ENCODE data around the gene LRP1B.
A peak's percentile ranks its signal among the peaks of the same experiment; 100 is the strongest.

LRP1B gene

DNA sequence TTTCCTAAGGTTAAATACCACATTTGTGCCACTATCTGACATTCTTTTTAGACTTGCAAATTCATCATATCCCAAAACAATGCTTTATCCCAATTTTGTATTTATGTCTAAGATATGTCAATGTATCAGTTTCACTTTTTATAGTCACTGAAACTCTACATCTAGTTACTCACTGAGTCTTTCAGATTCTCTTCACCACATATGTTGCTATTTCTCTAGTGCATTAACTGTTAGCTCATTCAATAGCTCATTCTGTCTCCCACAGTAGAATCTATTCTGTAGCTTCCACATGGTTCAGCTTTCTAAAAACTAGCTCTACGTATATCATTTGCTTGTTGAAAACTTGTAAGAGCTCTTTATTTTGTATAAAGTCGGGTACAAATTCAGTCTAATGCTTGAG is 1930.1 kb downstream of the LRP1B start:
- H2AFZ ChIP-seq (ENCODE audit: low read length), result no peak overlapping the region
- no peaks in the 10 kb centered on the region for H3K36me3 ChIP-seq (replicated peaks; ENCODE audit: insufficient read depth, low read length)
- no peak overlapping the region for H3K4me3 ChIP-seq (ENCODE audit: low read length)
- peak; percentile 19 for DNase-seq
- no peak for TF ChIP-seq EZH2phosphoT487 (IDR thresholded peaks at IDR 0.05; ENCODE audit: low read length)
- TF ChIP-seq EZH2 (optimal IDR thresholded peaks at IDR 0.05; ENCODE audit: low read depth, low read length), result no peak
- TF ChIP-seq CTCF (IDR thresholded peaks at IDR 0.05; ENCODE audit: low read length), result no peak
- no peaks in the 10 kb centered on the region for H3K9me3 ChIP-seq (replicated peaks; ENCODE audit: insufficient read depth, low read length)
- no peak overlapping the region for H3K4me2 ChIP-seq (ENCODE audit: low read depth, low read length)
- 0 out of 2 replicates have a peak, but pooled peaks cover 4% of the 10 kb centered on the region for H3F3A ChIP-seq (ENCODE audit: insufficient read depth, low read length)
- no peaks in the 10 kb centered on the region for H3K9me2 ChIP-seq (replicated peaks; ENCODE audit: insufficient read depth, low read length)
- no peaks in the 10 kb centered on the region for H4K20me1 ChIP-seq (ENCODE audit: insufficient read depth, low read length)
- H3K27me3 ChIP-seq (replicated peaks; ENCODE audit: insufficient read depth, low read length), result no peaks in the 10 kb centered on the region
- H3K9ac ChIP-seq (ENCODE audit: low read length), result no peak overlapping the region
- H3K27ac ChIP-seq (ENCODE audit: low read length), result no peak overlapping the region
- 0 out of 2 replicates have a peak, but pooled peaks cover 4% of the 10 kb centered on the region for H3K4me1 ChIP-seq (ENCODE audit: low read length)
- no peaks in the 10 kb centered on the region for H3K79me2 ChIP-seq (ENCODE audit: low read length)

DNA sequence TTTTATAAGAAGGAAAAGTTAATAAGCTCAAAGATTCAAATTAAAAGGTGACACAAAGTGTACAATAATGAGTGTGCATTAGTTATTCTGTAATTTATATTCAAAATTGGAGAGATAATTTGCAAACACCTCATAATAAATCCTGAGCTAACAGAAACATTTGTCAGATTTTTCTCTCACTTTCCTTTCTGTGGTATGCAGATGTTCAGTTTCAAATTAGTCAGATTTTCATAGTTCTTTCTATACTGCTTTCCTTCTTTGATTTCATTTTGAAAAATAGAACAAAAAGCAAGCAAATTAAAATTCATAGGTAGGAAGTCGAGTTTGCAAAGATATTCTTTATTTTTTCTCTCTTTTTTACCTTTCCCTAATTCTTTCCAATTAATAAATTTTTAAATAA is 1930.5 kb downstream of the LRP1B start:
- Histone ChIP-seq H3K27me3 (replicated peaks; ENCODE audit: insufficient read depth, low read length) (no peaks in the 10 kb centered on the region), H3K4me1 (ENCODE audit: low read length) (0 out of 2 replicates have a peak, but pooled peaks cover 4% of the 10 kb centered on the region), H3K79me2 (ENCODE audit: low read length) (no peaks in the 10 kb centered on the region), H4K20me1 (ENCODE audit: insufficient read depth, low read length) (no peaks in the 10 kb centered on the region), H3K36me3 (replicated peaks; ENCODE audit: insufficient read depth, low read length) (no peaks in the 10 kb centered on the region), H3K27ac (ENCODE audit: low read length) (no peak overlapping the region), H3K4me3 (ENCODE audit: low read length) (no peak overlapping the region), H3K9ac (ENCODE audit: low read length) (no peak overlapping the region), H3K9me2 (replicated peaks; ENCODE audit: insufficient read depth, low read length) (no peaks in the 10 kb centered on the region), H3K4me2 (ENCODE audit: low read depth, low read length) (no peak overlapping the region), H2AFZ (ENCODE audit: low read length) (no peak overlapping the region), H3F3A (ENCODE audit: insufficient read depth, low read length) (0 out of 2 replicates have a peak, but pooled peaks cover 4% of the 10 kb centered on the region), H3K9me3 (replicated peaks; ENCODE audit: insufficient read depth, low read length) (no peaks in the 10 kb centered on the region)
- TF ChIP-seq EZH2phosphoT487 (IDR thresholded peaks at IDR 0.05; ENCODE audit: low read length) (no peak), CTCF (IDR thresholded peaks at IDR 0.05; ENCODE audit: low read length) (no peak), EZH2 (optimal IDR thresholded peaks at IDR 0.05; ENCODE audit: low read depth, low read length) (no peak)
- DNase-seq, result peak; percentile 8

GRCh38 chr2:140199312-140199711 is 1931.5 kb downstream of the LRP1B start:
- no peaks in the 10 kb centered on the region for H3K9me2 ChIP-seq (replicated peaks; ENCODE audit: insufficient read depth, low read length)

More at GRCh38 chr2:140199312-140199711, 1931.5 kb downstream of the LRP1B start:
- Histone ChIP-seq H3K4me2 (ENCODE audit: low read depth, low read length) (no peak overlapping the region), H3K79me2 (ENCODE audit: low read length) (no peaks in the 10 kb centered on the region), H3K4me1 (ENCODE audit: low read length) (0 out of 2 replicates have a peak, but pooled peaks cover 4% of the 10 kb centered on the region), H3F3A (ENCODE audit: insufficient read depth, low read length) (0 out of 2 replicates have a peak, but pooled peaks cover 4% of the 10 kb centered on the region), H3K9ac (ENCODE audit: low read length) (no peak overlapping the region), H3K36me3 (replicated peaks; ENCODE audit: insufficient read depth, low read length) (no peaks in the 10 kb centered on the region), H3K27ac (ENCODE audit: low read length) (no peak overlapping the region), H3K4me3 (ENCODE audit: low read length) (no peak overlapping the region), H4K20me1 (ENCODE audit: insufficient read depth, low read length) (no peaks in the 10 kb centered on the region), H2AFZ (ENCODE audit: low read length) (no peak overlapping the region), H3K9me3 (replicated peaks; ENCODE audit: insufficient read depth, low read length) (no peaks in the 10 kb centered on the region), H3K27me3 (replicated peaks; ENCODE audit: insufficient read depth, low read length) (no peaks in the 10 kb centered on the region)
- DNase-seq, result no peak
- TF ChIP-seq EZH2 (optimal IDR thresholded peaks at IDR 0.05; ENCODE audit: low read depth, low read length) (no peak), CTCF (IDR thresholded peaks at IDR 0.05; ENCODE audit: low read length) (no peak), EZH2phosphoT487 (IDR thresholded peaks at IDR 0.05; ENCODE audit: low read length) (no peak)
